ENCODE results near the gene CPSF4L.

Gene CPSF4L

DNA sequence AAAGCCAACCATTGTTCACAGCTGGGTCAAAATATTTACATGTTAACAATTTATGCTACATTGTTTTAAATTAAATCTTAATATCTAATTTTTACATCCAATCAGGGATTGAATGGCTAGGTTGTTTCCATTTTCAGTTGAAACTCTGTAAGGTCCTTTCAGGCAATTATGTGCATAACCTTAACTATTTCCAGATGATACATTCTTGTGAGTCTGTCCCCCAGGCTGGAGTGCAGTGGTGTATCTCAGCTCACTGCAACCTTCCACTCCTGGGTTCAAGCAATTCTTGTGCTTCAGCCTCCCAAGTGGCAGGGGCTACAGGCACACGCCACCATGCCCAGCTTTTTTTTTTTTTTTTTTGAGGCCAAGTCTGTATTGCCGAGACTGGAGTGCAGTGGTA is 39.7 kb upstream of the CPSF4L start:
- TF ChIP-seq TAF1 (IDR thresholded peaks at IDR 0.05; ENCODE audit: borderline replicate concordance, low read depth, low read length): no peak
- TF ChIP-seq POLR2A (IDR thresholded peaks at IDR 0.05; ENCODE audit: low read depth, low read length): no peak
- TF ChIP-seq POLR2AphosphoS5 (IDR thresholded peaks at IDR 0.05; ENCODE audit: low read depth, low read length): no peak
- FAIRE-seq: no peak
- no peak for DNase-seq (ENCODE audit: insufficient read length)

DNA sequence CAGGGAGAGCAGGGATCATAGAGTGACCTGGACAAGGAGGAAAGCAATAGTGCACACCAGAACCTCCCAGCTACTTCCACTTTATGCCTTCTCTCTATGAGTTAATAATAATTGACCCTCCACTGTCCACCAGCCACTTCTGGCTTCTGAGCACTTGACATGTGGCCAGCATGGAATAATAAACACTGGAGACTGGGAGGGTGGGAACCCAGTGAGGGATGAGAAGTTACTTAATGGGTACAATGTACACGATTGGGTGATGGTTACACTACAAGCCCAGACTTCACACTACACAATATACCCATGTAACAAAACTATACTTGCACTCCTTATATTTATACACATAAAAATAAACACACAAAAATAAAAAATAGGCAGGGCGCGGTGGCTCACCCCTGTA is 38.7 kb upstream of the CPSF4L start:
- FAIRE-seq (no peak), DNase-seq (ENCODE audit: insufficient read length) (no peak)
- TF ChIP-seq POLR2A (IDR thresholded peaks at IDR 0.05; ENCODE audit: low read depth, low read length) (no peak), TAF1 (IDR thresholded peaks at IDR 0.05; ENCODE audit: borderline replicate concordance, low read depth, low read length) (no peak), POLR2AphosphoS5 (IDR thresholded peaks at IDR 0.05; ENCODE audit: low read depth, low read length) (no peak)

DNA sequence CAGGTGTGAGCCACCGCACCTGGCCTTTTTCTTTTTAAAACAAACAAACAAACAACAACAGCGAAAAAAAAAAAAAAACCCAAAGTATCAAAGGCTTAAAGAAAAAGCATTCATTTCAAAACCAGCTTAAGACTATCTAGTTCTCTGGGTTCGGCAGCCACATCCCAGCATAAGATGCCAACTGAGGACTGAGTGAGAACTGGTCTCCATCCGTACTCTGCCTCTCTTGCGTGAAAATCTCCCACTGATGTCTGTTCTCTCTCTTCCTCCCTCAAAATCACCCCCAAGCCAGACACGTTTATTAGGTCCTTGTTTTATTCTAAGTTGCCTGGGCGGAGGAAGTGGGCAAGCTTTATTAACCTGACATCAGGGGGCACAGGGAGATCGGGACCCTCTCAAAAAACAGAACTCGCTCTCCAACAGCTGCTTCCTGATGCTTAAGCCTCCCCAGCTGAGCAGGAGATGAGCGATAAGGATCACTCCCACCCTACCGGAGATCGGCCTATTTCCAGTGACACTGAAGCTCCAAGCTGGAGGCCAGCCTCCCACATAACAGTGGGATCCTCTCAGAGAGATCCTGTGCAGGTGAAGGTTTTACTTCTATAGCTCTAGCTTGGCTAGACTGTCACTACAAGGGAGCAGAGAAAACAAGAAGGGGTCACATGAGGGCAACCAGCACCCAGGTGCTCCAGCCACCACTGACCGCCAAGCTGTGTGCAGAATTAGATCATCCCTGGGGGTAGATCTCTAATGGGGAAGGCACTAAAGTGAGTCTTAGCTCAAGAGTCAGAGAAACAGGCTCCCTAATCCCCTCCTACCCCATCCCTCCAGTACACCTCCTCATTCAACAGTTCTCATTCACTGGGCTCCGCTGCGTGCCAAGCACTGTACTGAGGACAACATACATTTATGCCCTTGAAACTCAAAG is 36.5 kb upstream of the CPSF4L start:
- no peak for TF ChIP-seq POLR2A (IDR thresholded peaks at IDR 0.05; ENCODE audit: low read depth, low read length)
- TF ChIP-seq TAF1 (IDR thresholded peaks at IDR 0.05; ENCODE audit: borderline replicate concordance, low read depth, low read length): no peak
- TF ChIP-seq POLR2AphosphoS5 (IDR thresholded peaks at IDR 0.05; ENCODE audit: low read depth, low read length): no peak
- DNase-seq (ENCODE audit: insufficient read length) (no peak), FAIRE-seq (no peak)

DNA sequence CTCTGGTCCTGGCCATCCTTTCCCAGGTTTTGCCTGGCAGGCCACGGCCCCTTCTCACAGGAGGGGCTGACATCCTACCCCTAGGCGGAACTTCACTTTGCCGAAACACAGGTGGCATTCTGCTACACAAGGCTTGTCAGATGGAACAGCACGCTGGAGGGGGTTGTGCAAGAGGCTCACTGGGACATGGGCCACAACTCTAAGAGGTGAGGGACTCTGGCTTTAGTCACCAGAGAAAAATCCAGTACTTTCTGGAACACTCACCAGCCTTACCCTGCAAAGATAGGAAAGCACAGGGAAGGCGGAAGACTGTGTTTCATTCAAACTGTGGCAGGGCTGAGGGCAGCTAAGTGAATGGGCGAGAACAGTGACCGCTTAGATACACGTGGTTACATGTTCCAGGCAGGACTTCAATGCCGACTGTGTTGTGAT is 31.8 kb upstream of the CPSF4L start:
- no peak for DNase-seq (ENCODE audit: insufficient read length)

DNA sequence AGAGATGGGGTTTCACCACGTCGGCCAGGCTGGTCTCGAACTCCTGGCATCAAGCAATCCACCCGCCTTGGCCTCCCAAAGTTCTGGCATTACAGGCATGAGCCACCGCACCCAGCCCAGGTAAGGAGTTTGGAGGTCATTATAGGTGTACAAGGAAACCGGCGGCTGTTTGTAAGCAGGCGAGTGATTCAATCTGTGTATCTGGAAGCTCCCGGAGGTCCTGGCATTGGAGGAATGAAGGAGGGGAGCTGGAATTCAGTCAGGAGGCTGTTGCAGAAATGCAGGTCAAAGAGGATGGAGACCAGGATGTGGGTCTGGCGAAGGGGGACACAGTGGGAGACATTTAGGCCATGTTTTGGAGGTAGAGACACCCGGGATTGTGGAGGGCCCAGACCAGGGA is 31.4 kb upstream of the CPSF4L start:
- no peak for DNase-seq (ENCODE audit: insufficient read length)
- FAIRE-seq: no peak
- TF ChIP-seq TAF1 (IDR thresholded peaks at IDR 0.05; ENCODE audit: borderline replicate concordance, low read depth, low read length): no peak
- no peak for TF ChIP-seq POLR2AphosphoS5 (IDR thresholded peaks at IDR 0.05; ENCODE audit: low read depth, low read length)
- no peak for TF ChIP-seq POLR2A (IDR thresholded peaks at IDR 0.05; ENCODE audit: low read depth, low read length)

More for the DNA sequence above, 31.8 kb upstream of the CPSF4L start:
- no peak for TF ChIP-seq POLR2AphosphoS5 (IDR thresholded peaks at IDR 0.05; ENCODE audit: low read depth, low read length)
- TF ChIP-seq TAF1 (IDR thresholded peaks at IDR 0.05; ENCODE audit: borderline replicate concordance, low read depth, low read length): no peak
- no peak for TF ChIP-seq POLR2A (IDR thresholded peaks at IDR 0.05; ENCODE audit: low read depth, low read length)
- no peak for FAIRE-seq

DNA sequence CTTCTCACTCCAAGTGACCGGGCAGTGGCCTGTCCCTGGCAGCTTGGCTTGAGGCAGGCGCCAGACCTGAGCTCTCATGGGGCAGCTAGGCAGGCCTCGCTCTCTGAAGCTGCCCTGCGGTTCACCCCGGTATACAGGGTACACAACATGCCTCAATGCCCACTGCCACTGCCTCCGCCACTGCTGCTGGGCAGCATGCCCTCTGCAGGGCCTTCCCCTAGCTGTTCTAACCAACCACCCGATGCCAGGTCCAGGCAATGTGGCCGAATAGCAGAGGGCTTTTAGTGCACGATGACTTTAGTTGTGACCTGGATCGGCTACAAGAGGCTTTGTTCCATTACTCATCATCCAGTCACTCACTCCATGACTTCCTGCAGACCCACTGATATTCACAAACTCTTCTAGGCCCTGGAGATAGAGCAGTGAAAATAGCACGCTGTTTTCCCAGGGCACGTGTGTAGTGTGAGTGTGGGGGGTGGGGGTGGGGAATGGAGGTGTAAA is 30.4 kb upstream of the CPSF4L start:
- no peak for DNase-seq (ENCODE audit: insufficient read length)
- no peak for FAIRE-seq
- TF ChIP-seq TAF1 (IDR thresholded peaks at IDR 0.05; ENCODE audit: borderline replicate concordance, low read depth, low read length): no peak
- no peak for TF ChIP-seq POLR2AphosphoS5 (IDR thresholded peaks at IDR 0.05; ENCODE audit: low read depth, low read length)
- no peak for TF ChIP-seq POLR2A (IDR thresholded peaks at IDR 0.05; ENCODE audit: low read depth, low read length)

DNA sequence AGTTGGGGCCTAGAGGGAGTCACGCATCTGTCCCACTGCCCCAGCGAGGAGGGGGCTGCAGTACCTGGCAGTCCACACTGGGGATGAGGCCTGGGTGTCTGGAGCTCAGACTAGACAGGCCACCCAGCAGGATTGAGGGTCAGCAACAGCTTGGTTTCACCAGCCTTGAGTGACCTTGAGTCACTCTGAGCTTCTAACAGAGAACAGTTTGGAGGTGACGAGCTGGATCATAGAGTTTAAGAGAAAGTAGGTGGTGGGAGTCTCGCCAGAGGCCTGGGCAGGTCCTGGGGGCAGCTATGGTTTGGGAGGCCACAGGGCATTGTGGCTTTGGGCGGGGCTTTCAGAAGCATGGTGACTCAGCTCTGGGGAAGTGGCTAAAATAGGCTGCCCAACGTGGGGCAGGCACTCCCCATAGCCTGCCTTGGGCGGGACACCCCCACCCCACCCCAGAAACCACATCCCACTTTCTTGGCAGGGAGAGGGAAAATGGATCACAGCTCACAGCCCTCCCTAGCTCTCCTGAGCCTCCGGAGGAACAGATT is 29.7 kb upstream of the CPSF4L start:
- DNase-seq (ENCODE audit: insufficient read length): no peak
- FAIRE-seq: no peak
- no peak for TF ChIP-seq TAF1 (IDR thresholded peaks at IDR 0.05; ENCODE audit: borderline replicate concordance, low read depth, low read length)
- TF ChIP-seq POLR2A (IDR thresholded peaks at IDR 0.05; ENCODE audit: low read depth, low read length): no peak
- no peak for TF ChIP-seq POLR2AphosphoS5 (IDR thresholded peaks at IDR 0.05; ENCODE audit: low read depth, low read length)

DNA sequence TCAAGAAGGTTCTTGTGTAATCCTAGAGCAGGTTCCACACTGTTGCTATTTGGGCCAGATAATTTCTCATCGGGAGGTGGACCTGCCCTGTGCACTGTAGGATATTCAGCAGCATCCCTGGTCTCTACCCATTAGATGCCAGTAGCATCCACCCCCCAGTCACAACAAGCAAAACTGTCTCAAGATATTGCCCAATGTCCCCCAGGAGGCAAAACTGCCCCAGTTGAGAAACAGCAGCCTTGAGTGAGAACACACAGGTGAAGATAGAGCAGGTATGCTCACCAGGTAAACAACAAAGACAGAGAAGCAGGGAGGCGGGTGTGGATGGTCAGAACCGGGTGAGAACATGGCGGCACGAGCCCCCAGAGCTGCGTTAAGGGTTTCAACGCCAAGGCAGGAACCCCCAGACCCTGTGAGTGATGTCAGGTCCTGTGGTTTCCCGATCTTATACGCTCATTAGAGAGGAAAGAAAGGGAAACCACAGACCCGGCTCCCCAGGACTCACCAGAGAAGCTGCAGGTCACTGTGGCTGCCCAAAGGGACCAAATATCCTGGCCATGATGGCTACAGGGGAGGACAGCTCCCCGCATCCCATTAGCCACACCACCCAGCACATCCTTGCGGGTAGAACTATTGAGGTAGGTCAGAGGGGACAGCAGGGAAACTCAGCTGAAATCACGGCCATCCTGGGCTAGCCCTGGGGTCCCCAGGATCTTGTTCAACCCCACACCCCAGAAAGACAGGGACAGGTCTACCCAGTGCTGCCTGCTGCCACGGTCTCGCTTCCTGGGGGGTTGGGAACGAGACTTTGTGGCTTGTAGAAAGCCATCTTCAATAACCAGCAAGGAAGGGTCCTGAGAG is 28.9 kb upstream of the CPSF4L start:
- no peak for TF ChIP-seq TAF1 (IDR thresholded peaks at IDR 0.05; ENCODE audit: borderline replicate concordance, low read depth, low read length)
- no peak for TF ChIP-seq POLR2AphosphoS5 (IDR thresholded peaks at IDR 0.05; ENCODE audit: low read depth, low read length)
- TF ChIP-seq POLR2A (IDR thresholded peaks at IDR 0.05; ENCODE audit: low read depth, low read length): no peak
- FAIRE-seq: no peak
- DNase-seq (ENCODE audit: insufficient read length): no peak

DNA sequence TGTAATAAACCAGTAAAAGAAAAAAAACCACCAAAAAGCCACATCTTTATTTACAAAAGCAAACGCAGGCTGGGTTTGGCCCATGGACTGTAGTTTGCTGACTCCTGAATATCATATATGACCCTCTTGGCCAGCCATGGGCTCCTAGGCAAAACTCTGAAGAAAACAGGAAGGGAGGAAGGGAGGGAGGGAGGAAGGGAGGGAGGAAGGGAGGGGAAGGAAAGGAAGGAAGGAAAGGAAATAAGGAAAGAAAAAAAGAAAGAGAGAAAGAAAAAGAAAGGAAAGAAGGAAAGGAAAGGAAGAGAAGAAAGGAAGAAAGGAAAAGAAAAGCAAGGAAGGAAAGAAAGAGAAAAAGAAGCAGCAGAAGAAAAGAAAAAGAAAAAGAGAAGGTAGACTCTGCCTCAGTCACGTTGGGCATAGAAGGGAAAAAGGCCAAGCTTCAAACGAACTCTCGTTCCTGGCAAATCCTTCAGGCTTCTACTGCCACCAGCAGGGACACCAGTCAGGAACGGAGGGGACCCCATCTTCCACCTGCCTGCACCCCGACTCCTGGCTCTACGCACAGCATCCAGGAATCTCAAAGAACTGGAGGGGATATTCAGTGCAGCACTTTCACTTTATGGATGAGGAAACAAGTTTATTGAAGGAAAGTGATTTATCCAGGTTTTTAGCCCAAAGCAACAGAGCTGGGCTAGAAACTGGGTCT is 28.0 kb upstream of the CPSF4L start:
- FAIRE-seq: no peak
- TF ChIP-seq TAF1 (IDR thresholded peaks at IDR 0.05; ENCODE audit: borderline replicate concordance, low read depth, low read length): no peak
- no peak for TF ChIP-seq POLR2AphosphoS5 (IDR thresholded peaks at IDR 0.05; ENCODE audit: low read depth, low read length)
- no peak for DNase-seq (ENCODE audit: insufficient read length)

DNA sequence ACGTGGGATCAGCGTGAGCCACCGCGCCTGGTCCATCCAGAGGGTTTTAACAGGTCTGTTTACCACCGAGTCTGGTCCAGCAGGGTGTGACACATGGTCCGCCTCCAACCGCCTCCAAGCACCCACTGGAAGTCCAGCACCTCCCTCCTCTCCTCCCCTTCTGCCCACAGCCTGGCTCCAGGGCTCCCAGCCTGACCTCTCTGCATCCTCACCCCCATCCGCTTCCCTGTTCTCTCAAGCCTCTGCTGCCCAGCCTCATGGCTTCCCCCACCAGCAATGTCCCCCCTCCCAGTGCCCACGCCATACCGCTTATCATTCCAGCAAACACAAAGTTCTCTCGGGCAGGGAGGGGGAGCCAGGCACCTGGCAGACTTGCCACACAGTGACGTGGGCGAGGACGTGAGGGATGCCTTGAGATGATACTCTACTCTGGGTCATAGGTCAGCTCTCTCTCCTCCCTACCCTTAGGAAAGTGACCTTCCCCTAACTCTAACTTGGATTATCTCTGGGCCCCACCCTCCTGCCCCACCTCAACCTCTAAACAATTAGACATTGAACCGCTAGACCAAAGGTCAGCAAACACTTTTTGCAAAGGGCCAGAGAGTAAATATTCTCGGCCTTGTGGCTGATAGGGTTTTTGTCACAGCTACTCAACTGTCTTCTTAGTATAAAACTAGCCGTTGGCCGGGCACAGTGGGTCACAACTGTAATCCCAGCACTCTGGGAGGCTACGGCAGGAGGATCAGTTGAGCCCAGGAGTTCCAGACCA is 27.0 kb upstream of the CPSF4L start:
- FAIRE-seq (no peak), DNase-seq (ENCODE audit: insufficient read length) (no peak)
- TF ChIP-seq TAF1 (IDR thresholded peaks at IDR 0.05; ENCODE audit: borderline replicate concordance, low read depth, low read length) (no peak), POLR2A (IDR thresholded peaks at IDR 0.05; ENCODE audit: low read depth, low read length) (no peak), POLR2AphosphoS5 (IDR thresholded peaks at IDR 0.05; ENCODE audit: low read depth, low read length) (no peak)

Data from GM12892 (cell line).